KBM-7 (cell line): ENCODE measurements around the gene ZFYVE9.

Experiments
- DNase-seq: peaks from one replicate; pipeline ENCODE4 v3.0.0-alpha.2; 2015
- in situ Hi-C: fragments of 300-500 bp; cut with MboI; formaldehyde crosslinking; loops from 2 replicates; pipeline ENCODE4 v1.14.3; 2020; ENCODE audit warnings: low sequenced_read_pairs, low pct_unique_long_range_greater_than_20kb, mixed read lengths

Gene ZFYVE9

DNA sequence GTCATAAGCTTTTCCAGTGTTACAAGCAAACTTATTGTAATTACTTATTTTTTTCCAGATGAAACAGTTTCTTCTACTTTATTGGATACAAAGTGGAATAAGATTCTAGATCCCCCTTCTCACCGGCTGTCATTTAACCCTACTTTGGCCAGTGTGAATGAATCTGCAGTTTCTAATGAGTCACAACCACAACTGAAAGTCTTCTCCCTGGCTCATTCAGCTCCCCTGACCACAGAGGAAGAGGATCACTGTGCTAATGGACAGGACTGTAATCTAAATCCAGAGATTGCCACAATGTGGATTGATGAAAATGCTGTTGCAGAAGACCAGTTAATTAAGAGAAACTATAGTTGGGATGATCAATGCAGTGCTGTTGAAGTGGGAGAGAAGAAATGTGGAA, 95.5 kb downstream of the ZFYVE9 start:
- in situ Hi-C loops: no loop called here
- peak; percentile 31 for DNase-seq

DNA sequence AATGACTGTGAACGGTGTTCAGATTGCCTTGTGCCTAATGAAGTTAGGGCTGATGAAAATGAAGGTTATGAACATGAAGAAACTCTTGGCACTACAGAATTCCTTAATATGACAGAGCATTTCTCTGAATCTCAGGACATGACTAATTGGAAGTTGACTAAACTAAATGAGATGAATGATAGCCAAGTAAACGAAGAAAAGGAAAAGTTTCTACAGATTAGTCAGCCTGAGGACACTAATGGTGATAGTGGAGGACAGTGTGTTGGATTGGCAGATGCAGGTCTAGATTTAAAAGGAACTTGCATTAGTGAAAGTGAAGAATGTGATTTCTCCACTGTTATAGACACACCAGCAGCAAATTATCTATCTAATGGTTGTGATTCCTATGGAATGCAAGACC, 96.6 kb downstream of the ZFYVE9 start:
- DNase-seq: no peak
- in situ Hi-C loops: no loop called here

DNA sequence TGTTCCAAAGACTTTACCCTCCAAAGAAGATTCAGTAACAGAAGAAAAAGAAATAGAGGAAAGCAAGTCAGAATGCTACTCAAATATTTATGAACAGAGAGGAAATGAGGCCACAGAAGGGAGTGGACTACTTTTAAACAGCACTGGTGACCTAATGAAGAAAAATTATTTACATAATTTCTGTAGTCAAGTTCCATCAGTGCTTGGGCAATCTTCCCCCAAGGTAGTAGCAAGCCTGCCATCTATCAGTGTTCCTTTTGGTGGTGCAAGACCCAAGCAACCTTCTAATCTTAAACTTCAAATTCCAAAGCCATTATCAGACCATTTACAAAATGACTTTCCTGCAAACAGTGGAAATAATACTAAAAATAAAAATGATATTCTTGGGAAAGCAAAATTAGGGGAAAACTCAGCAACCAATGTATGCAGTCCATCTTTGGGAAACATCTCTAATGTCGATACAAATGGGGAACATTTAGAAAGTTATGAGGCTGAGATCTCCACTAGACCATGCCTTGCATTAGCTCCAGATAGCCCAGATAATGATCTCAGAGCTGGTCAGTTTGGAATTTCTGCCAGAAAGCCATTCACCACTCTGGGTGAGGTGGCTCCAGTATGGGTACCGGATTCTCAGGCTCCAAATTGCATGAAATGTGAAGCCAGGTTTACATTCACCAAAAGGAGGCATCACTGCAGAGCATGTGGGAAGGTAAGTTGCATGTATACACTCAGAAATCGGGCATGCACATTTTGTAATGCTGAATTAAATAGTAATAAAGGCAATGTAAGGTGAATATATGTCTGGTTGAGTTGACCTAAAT, 97.2 kb downstream of the ZFYVE9 start:
- in situ Hi-C loops: no loop called here
- no peak for DNase-seq

DNA sequence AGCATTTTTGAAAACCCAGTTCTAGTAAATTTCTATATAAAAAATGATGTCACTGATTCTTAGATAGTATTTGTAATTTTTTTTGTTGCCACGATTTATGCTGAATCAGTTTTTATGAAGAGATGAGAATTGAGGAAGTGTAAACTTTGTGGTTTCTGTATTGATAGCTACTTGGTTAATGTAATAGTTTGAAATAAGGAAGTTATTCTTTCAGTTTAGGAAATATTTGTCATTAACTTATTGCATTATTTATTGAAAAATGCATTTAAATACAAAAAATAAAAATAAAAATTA, 97.8 kb downstream of the ZFYVE9 start:
- in situ Hi-C loops: no loop called here
- peak; percentile 55 for DNase-seq

DNA sequence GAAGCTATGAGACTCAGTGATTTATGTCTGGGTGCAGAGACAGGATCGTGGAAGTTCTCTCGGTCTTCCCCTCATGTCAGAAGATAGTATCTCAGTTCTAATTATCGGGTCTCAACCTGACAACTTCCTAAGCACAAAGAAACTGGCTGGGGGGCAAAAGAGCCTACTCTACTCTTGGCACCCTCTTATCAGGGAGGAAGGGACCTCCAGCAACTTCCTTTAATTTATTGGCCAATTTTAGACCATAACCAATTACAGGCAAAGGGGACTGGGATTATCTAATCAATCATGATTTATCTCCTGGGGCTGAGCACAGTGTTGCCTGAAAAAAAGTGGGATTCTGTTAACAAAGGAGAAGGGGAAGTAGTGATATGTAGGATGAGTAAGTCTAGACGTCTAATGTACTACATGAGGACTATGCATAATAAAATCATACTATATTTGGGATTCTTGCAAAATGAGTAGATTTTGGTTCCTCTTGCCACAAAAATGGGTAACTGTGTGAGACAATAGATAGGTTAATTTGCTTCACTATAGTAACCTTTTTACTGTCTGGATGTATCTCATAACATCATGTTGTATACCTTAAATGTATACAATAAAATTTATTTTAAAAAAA, 98.8 kb downstream of the ZFYVE9 start:
- in situ Hi-C loops: no loop called here
- peak; percentile 31 for DNase-seq

DNA sequence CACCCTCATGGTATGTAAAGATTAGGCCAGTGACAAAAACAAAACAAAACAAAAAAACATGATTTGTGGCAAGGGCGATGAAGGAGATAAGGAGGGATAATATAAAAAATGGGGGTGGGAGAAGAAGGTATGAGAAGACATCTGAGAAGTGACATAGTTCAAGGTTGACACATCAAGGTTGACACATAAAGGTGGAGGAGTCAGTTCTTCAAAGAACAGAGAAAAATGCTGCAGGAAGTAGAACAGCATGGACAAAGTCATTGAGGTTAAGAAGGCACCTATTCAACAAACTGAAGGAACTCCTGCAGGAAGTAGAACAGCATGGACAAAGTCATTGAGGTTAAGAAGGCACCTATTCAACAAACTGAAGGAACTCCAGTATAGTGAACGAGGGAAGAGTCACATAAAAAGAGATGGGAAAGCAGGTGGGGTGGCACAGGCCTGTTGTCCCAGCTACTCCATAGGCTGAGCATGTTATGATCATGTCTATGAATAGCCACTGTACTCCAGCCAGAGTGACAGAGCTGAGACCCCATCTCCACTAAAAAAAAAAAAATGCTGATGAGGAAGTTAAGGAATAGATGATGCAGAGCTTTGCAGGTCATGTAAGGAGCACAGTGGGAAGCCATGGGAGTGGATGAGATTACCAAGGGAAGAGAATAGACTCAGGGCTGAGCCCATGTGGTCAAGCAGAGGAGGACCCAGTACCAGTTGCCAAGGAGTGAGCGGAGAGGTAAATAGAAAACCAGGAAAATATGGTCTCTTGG, 101.5 kb downstream of the ZFYVE9 start:
- in situ Hi-C loops: no loop called here
- peak; percentile 19 for DNase-seq

DNA sequence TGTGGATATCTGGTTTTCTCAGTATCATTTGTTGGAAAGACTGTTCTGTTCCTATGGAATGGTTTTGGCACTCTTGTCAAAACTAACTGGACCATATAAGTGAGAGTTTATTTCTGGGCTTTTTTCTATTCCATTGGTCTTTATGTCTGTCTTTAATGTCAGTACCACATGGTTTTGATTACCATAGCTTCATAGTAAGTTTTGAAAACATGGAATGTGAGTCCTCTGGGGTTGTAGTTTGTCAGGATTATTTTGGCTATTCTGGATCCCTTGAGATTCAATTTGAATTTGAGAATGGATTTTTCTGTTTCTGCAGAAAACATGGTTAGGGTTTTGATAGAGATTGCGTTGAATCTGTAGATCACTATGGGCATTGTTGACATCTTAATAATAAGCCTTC, 107.9 kb downstream of the ZFYVE9 start:
- in situ Hi-C loops: no loop called here
- no peak for DNase-seq

DNA sequence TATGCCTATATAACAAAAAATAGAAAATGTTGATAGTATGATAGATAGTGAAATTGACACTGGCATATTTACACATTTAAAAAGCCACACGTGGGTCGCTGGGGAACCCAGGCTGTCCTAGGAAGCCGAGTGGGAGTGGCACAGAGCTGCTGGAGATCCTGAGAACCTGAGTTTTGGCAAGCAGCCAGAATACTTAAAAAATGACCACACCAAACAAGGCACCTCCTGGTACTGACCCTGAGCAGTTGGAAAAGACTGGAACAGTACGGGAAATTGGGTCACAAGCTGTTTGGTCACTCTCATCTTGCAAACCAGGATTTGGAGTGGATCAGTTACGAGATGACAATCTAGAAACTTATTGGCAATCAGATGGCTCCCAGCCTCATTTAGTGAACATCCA, 111.5 kb downstream of the ZFYVE9 start:
- in situ Hi-C loops: no loop called here
- DNase-seq: no peak

DNA sequence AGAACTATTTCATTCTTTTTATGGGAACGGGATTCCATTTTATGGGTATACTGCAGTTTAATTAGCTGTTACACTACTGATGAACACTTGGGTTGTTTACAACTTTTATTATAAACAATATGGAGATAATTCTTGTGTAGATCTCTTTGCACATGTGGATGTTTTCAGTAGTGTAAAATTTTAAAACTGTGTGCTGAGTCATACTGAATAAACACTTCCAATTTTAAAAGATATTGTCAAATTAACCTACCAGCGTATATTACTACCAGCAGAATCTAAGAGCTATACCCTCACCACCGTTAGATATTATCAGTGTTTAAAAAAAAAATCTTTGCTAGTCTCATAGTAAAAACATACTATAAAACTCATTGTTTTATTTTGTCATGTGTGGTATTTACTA, 118.0 kb downstream of the ZFYVE9 start:
- DNase-seq: no peak
- in situ Hi-C loops: no loop called here

DNA sequence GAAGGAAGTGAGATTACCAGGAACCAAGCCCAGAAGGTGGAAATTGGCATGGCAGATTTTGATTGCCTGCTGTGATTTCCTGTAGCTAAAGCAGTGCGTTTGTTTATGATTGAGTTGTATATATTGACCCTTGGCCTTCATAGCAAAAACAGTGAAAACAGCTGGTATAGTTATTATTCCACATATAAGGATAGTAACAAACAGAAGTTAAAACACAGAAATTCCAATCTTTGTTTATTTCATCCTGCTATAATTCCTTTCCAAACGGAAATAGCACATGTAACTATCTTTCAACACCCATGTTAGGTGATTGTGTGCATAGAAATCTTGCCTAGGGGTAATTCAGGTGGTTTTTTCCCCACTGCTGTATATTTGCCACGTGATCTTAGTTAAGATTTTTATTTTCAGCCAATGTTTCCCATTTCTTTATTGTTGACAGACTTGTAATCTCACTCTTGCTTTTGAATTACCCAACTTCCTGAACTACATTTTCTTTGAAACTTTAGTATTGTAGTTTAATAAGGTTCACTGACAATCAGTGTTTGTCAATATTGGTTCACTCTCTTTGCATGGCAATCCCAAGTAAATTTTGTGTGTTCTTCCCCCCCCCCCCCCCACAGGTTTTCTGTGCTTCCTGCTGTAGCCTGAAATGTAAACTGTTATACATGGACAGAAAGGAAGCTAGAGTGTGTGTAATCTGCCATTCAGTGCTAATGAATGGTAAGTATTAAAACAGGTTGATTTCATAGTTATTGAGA, 121.4 kb downstream of the ZFYVE9 start:
- in situ Hi-C loops: no loop called here
- DNase-seq: no peak

DNA sequence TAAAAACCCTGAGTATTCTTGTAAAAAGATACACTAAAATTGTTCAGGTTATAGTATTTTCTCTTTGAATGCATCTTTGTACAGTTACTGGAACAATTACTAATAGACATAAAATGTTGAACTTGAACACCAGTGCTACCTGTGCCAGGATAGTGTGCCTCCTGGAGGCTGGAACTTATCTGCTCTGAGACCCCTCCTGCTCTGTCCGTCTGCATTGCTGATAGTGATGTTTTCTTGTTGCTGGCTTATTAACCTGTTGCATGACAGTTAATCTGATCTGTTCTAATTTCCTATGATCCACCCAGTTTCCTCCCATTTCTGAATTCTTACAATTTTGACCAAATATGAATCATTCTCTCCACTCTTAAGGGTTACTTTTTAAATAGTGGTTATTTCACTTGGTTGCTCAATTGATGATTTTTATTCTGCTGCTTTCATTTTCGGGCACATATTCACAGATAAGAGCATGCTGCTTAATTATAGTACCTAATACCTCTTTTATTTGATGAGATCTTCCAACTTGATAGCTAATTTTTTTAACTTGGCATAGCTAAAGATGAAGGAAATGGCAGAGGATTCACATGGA, 122.7 kb downstream of the ZFYVE9 start:
- DNase-seq: no peak
- in situ Hi-C loops: no loop called here

DNA sequence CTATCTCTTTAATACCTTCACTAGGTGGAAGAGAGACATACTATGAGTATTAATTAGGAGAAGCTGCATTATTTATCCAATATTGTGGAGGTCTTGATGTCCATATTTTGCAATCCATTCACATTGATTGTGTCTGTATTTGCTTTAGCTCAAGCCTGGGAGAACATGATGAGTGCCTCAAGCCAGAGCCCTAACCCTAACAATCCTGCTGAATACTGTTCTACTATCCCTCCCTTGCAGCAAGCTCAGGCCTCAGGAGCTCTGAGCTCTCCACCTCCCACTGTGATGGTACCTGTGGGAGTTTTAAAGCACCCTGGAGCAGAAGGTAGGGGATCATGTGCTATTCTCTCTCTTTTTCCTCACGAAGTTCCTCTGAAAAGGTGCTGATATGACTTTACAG, 124.6 kb downstream of the ZFYVE9 start:
- in situ Hi-C loops: no loop called here
- no peak for DNase-seq

DNA sequence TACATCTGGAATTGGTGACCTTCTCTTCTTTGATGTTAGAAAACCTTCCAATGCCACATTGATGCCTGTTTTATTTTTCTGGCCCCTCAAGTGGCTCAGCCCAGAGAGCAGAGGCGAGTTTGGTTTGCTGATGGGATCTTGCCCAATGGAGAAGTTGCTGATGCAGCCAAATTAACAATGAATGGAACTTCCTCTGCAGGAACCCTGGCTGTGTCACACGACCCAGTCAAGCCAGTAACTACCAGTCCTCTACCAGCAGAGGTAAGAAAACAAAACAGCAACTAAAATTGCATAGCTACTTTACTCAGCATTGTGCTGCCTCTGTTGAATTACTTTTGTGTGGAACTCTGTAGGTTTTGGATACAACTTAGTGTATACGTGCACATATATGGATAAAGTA, 126.5 kb downstream of the ZFYVE9 start:
- in situ Hi-C loops: no loop called here
- DNase-seq: peak; percentile 31

DNA sequence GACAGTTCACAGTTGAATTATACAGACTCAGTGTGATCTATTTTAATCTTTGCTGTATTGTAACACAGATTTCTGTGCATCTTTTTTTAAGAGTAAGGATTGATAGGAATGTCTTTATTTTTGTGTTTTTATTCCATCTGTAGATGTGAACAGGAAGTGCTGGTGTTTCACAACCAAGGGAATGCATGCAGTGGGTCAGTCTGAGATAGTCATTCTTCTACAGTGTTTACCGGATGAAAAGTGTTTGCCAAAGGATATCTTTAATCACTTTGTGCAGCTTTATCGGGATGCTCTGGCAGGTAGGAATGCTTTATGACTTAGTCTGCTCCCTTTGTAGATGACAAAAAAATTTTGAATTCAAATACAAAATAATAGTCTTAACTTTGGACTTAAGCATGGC, 139.6 kb downstream of the ZFYVE9 start:
- in situ Hi-C loops: no loop called here
- no peak for DNase-seq

DNA sequence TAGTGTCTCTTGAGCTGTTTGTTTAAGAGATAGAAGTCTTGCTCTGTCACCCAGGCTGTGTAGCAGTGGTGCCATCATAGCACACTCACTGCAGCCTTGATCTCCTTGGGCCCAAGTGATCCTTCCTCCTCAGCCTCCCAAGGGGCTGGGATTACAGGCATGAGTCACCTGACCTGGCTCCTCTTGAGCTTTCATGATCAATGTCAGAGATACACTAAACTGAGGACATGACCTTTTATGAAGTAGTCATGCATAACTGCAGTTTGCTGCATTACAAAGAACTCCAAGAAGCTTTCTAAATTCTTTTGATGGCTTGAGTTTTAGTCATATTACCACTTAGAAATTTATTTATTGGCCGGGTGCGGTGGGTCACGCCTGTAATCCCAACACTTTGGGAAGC, 146.4 kb downstream of the ZFYVE9 start:
- DNase-seq: no peak

DNA sequence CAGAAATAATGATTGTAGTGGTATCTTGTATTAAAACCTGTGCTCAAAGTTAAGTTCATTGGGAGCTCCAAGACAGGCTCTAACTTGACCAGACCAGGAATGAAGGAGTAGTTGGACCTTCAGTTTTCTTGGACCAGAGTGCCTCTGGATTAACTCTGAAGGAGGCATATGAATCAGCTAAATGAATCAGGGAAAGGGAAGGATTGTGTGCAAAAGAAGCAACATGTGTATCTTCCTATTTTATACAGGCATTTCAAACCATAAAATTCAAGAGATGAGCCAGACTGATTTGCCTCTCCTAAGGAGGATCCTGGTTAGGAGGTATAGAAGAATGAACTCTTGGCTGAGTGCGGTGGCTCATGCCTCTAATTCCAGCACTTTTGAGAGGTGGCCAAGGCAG, 152.7 kb downstream of the ZFYVE9 start:
- in situ Hi-C loops: no loop called here
- DNase-seq: no peak

More for the DNA sequence above, 146.4 kb downstream of the ZFYVE9 start:
- in situ Hi-C loops: no loop called here

DNA sequence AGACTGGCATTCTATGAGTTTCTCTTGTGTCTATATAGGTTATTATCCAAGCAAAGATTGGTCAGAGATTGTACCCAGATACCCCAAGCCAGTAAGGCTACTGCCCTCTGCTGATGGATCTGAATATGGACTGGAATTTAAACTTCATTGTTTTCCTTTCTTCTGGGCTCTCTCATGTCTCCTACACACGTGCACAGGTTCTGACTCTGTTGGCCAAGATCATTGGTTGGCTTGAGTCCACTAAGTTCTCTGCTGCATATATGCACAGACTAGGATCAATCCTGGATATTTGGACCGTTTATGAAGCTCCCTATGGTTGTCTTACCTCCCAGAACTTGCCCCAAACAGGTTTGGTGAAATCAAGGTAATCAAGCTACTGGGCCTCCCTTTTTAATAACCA, 154.5 kb downstream of the ZFYVE9 start:
- DNase-seq: peak; percentile 88
- in situ Hi-C loops: no loop called here

DNA sequence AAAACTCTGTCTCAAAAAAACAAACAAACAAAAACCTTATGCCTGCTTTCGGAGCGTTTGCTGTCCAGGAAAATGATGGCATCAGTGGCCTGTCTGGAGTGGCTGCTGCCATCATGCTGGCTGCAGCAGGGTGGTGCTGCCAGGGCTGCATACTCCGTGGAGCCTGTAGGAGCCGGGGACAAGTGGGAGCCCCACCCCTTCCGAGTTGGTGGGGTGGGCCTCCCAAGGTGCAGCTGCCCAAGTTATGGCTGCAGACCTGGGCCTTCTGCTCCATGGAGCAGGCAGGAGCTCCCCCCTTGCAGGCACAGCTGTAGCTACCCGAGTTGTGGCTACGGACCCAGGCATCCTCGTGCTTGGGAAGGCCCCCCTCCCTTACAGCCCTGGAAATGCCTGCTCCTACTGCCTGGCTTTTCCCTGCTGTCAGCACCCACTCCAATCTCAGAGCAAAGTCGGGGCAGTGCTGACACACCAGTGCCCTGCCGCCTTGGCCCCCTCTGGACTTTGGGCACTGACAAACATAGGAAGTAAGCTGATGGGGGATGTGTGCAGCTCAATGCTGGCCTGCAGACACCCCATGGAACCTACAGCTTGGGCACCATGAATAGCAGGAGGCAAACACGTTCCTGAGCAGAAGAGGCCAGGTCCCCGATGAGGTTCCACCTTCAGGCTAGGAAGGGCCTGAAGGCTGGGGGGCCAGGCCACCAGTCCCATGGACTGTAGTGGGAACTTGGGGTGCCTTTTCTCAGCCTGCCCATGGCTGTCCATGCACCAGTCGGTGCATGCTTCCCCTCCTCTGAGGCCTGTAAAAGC, 163.7 kb downstream of the ZFYVE9 start:
- in situ Hi-C loops: no loop called here
- no peak for DNase-seq
